HPDE6-E6E7 (cell line): Measurements from ENCODE around the gene BBS9.

Experiments used
- DNase-seq: peaks from one replicate; pipeline ENCODE4 v3.0.0; 2011; ENCODE audit warnings: missing footprints; ENCODE audit errors: extremely low spot score

Gene BBS9

GRCh38 chr7:33550363-33550762 lies 421.0 kb downstream of the BBS9 start:
- DNase-seq: no peak

- DNase-seq: no peak
Observed at GRCh38 chr7:33550979-33551378, 421.6 kb downstream of the BBS9 start.

- DNase-seq: no peak
Observed at GRCh38 chr7:33554046-33554445, 424.7 kb downstream of the BBS9 start.

- DNase-seq: no peak
Observed at GRCh38 chr7:33554576-33554975, 425.2 kb downstream of the BBS9 start.

- DNase-seq: no peak
Observed at GRCh38 chr7:33556472-33556871, 427.1 kb downstream of the BBS9 start.

- DNase-seq: no peak
Observed at GRCh38 chr7:33558549-33559323, 429.4 kb downstream of the BBS9 start.

GRCh38 chr7:33559324-33559710 lies 430.0 kb downstream of the BBS9 start:
- DNase-seq: no peak

- DNase-seq: no peak
Observed at GRCh38 chr7:33562996-33563395, 433.6 kb downstream of the BBS9 start.

- no peak for DNase-seq
Observed at GRCh38 chr7:33563651-33564050, 434.3 kb downstream of the BBS9 start.

- no peak for DNase-seq
Observed at GRCh38 chr7:33578166-33578565, 448.8 kb downstream of the BBS9 start.

GRCh38 chr7:33578881-33579672 lies 449.7 kb downstream of the BBS9 start:
- no peak for DNase-seq

- no peak for DNase-seq
Observed at GRCh38 chr7:33579673-33579960, 450.3 kb downstream of the BBS9 start.

GRCh38 chr7:33581236-33581635 lies 451.9 kb downstream of the BBS9 start:
- DNase-seq: no peak

GRCh38 chr7:33582104-33582503 lies 452.7 kb downstream of the BBS9 start:
- no peak for DNase-seq

- no peak for DNase-seq
Observed at GRCh38 chr7:33582533-33582932, 453.2 kb downstream of the BBS9 start.

GRCh38 chr7:33589911-33590310 lies 460.5 kb downstream of the BBS9 start:
- DNase-seq: no peak

GRCh38 chr7:33590916-33591315 lies 461.6 kb downstream of the BBS9 start:
- no peak for DNase-seq

GRCh38 chr7:33591490-33591889 lies 462.1 kb downstream of the BBS9 start:
- no peak for DNase-seq

- DNase-seq: no peak
Observed at GRCh38 chr7:33592718-33593117, 463.4 kb downstream of the BBS9 start.

GRCh38 chr7:33593611-33594010 lies 464.2 kb downstream of the BBS9 start:
- DNase-seq: no peak

GRCh38 chr7:33596686-33597085 lies 467.3 kb downstream of the BBS9 start:
- no peak for DNase-seq

- DNase-seq: no peak
Observed at GRCh38 chr7:33597181-33597580, 467.8 kb downstream of the BBS9 start.

- no peak for DNase-seq
Observed at GRCh38 chr7:33601101-33601500, 471.7 kb downstream of the BBS9 start.
